Neuronal stem cell (in vitro differentiated cells): Measurements from ENCODE around the gene TRAK1.

Experiments
- DNase-seq: peaks from one replicate; pipeline ENCODE4 v3.0.0-alpha.2; 2013; ENCODE audit warnings: low spot score
- H2AFZ ChIP-seq: one replicate; pipeline ENCODE4 v1.6.1; 2013; ENCODE audit warnings: mild to moderate bottlenecking, low read length, inconsistent platforms
- H2AK5ac ChIP-seq: 2 replicates; pipeline ENCODE4 v1.6.1; 2013; ENCODE audit warnings: low read depth, mild to moderate bottlenecking, inconsistent platforms, low read length, moderate library complexity, mixed read lengths
- H2BK120ac ChIP-seq: 2 replicates; pipeline ENCODE4 v1.6.1; 2013; ENCODE audit warnings: low read depth, mild to moderate bottlenecking, inconsistent platforms, low read length, moderate library complexity, mixed read lengths
- H2BK12ac ChIP-seq: one replicate; pipeline ENCODE4 v1.6.1; 2013; ENCODE audit warnings: low read length, inconsistent platforms
- H2BK15ac ChIP-seq: 2 replicates; pipeline ENCODE4 v1.6.1; 2013; ENCODE audit warnings: mild to moderate bottlenecking, low read length, inconsistent platforms, mixed read lengths
- H2BK5ac ChIP-seq: one replicate; pipeline ENCODE4 v1.6.1; 2013; ENCODE audit warnings: inconsistent platforms, mild to moderate bottlenecking, low read length, moderate library complexity
- H3K14ac ChIP-seq: one replicate; pipeline ENCODE4 v1.6.1; 2013; ENCODE audit warnings: low read length, inconsistent platforms
- H3K18ac ChIP-seq: 2 replicates; pipeline ENCODE4 v1.6.1; 2013; ENCODE audit warnings: low read length, inconsistent platforms
- H3K23ac ChIP-seq: 2 replicates; pipeline ENCODE4 v1.6.1; 2013; ENCODE audit warnings: low read depth, mild to moderate bottlenecking, mixed read lengths, low read length, inconsistent platforms; ENCODE audit not compliant: poor library complexity
- H3K27ac ChIP-seq: replicated peaks from 3 replicates; pipeline ENCODE4 v1.5.1; 2013; ENCODE audit warnings: low read length, inconsistent platforms
- H3K27me3 ChIP-seq, 3 experiments: 2 replicates each; pipeline ENCODE4 v1.6.1; 2013; ENCODE audit warnings: low read length in 3 of 3, mild to moderate bottlenecking in 2 of 3, inconsistent platforms in 1 of 3, low read depth in 1 of 3, mixed read lengths in 1 of 3, moderate library complexity in 1 of 3; ENCODE audit not compliant: control insufficient read depth in 3 of 3, insufficient read depth in 3 of 3
- H3K36me3 ChIP-seq, 2 donors: replicated peaks in 1 of 2; 2 replicates each; pipeline ENCODE4 v1.6.1; 2013; ENCODE audit warnings: low read length in 2 of 2; ENCODE audit not compliant: control insufficient read depth in 2 of 2, insufficient read depth in 2 of 2
- H3K4ac ChIP-seq: 2 replicates; pipeline ENCODE4 v1.6.1; 2013; ENCODE audit warnings: inconsistent platforms, mild to moderate bottlenecking, low read length, moderate library complexity
- H3K4me1 ChIP-seq, 2 donors: 1 replicate in 1 of 2; 2 replicates in 1 of 2; pipeline ENCODE4 v1.6.1; 2013; ENCODE audit warnings: low read length in 2 of 2, low read depth in 1 of 2; ENCODE audit not compliant: control insufficient read depth in 2 of 2, insufficient read depth in 1 of 2
- H3K4me2 ChIP-seq: one replicate; pipeline ENCODE4 v1.6.1; 2013; ENCODE audit warnings: mild to moderate bottlenecking, low read length, inconsistent platforms; ENCODE audit not compliant: insufficient read depth, poor library complexity, severe bottlenecking
- H3K4me3 ChIP-seq, 2 donors: 2 replicates each; pipeline ENCODE4 v1.5.1; 2013; ENCODE audit warnings: low read length in 2 of 2, mild to moderate bottlenecking in 2 of 2, inconsistent platforms in 1 of 2, moderate library complexity in 1 of 2
- H3K79me1 ChIP-seq: one replicate; pipeline ENCODE4 v1.6.1; 2013; ENCODE audit warnings: low read depth, mild to moderate bottlenecking, inconsistent platforms, low read length, moderate library complexity
- H3K9ac ChIP-seq: one replicate; pipeline ENCODE4 v1.6.1; 2013; ENCODE audit warnings: mild to moderate bottlenecking, low read depth, low read length, inconsistent platforms; ENCODE audit not compliant: poor library complexity
- H3K9me3 ChIP-seq, 2 donors: replicated peaks in 1 of 2; 2 replicates each; pipeline versions ENCODE3 to v1.6.1; 2013; ENCODE audit warnings: low read length in 2 of 2, mild to moderate bottlenecking in 2 of 2, inconsistent platforms in 1 of 2, low read depth in 1 of 2, mixed read lengths in 1 of 2, moderate library complexity in 1 of 2; ENCODE audit not compliant: control insufficient read depth in 2 of 2, insufficient read depth in 1 of 2
- H4K8ac ChIP-seq: one replicate; pipeline ENCODE4 v1.6.1; 2013; ENCODE audit warnings: low read depth, mild to moderate bottlenecking, inconsistent platforms, low read length, moderate library complexity
- H4K91ac ChIP-seq: one replicate; pipeline ENCODE4 v1.6.1; 2013; ENCODE audit warnings: low read length, low read depth, mild to moderate bottlenecking, inconsistent platforms; ENCODE audit not compliant: poor library complexity
- WGBS, 2 donors: extraction: QIAGEN DNeasy Blood & Tissue Kit; methylation state at CpG; one replicate each; pipeline ENCODE4 v1.1.7; 2013; ENCODE audit warnings: missing lambda C conversion rate in 2 of 2, mixed read lengths in 1 of 2; ENCODE audit not compliant: insufficient read length in 2 of 2, insufficient replicate concordance in 1 of 2; ENCODE audit errors: extremely low coverage in 2 of 2; 5-methylcytosine and 5-hydroxymethylcytosine counted together

TRAK1 gene

DNA sequence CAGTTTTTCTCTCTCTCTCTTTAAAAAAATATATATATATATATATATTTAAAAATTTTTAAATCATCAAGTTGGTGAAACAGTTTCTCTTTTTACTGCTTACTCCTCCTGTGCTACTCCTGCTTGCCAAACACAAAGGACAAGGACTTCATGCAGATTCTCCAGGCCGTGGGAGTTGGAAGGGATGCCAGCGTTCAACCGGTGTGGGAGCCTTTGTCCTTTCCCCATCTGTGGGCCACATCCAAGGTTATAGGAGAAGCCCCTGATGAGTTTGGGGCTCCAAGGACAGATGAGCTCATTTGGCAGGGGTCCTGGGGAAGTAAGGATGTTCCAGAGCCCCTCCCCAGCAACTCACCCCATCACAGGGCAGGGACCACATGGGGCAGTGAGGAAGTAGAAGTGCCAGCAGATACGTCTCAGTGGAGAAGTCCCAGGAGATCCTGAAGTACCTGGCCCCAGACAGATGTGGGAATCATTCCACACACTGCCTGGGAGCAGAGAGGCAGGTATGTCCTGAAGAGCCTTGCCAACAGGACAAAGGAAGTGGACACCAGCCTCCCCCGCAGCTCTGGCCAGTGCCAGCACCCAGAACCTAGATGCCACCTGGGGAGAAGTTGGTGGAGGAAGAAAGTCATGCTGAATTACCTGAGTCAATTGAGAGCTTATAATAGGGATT lies 138.2 kb downstream of the TRAK1 start:
- H2BK120ac ChIP-seq, result no peak overlapping the region
- H3K23ac ChIP-seq, result no peak overlapping the region
- H2AFZ ChIP-seq, result no peak overlapping the region
- no peak overlapping the region for H3K14ac ChIP-seq
- H3K4me3 ChIP-seq, result no peak overlapping the region
- no peaks in the 10 kb centered on the region for H3K27me3 ChIP-seq
- H3K9me3 ChIP-seq, result no peaks in the 10 kb centered on the region
- DNase-seq, result no peak
- H2AK5ac ChIP-seq, result no peak overlapping the region
- no peak overlapping the region for H2BK15ac ChIP-seq
- H3K27ac ChIP-seq, result no peak overlapping the region
- H2BK5ac ChIP-seq, result no peak overlapping the region
- peaks cover 0 to 22% of the 10 kb centered on the region in 2 donors for H3K36me3 ChIP-seq
- H3K18ac ChIP-seq, result no peak overlapping the region
- H3K4me1 ChIP-seq, result peaks cover 0 to 5% of the 10 kb centered on the region in 2 donors
- no peaks in the 10 kb centered on the region for H3K79me1 ChIP-seq
- no peak overlapping the region for H3K4me2 ChIP-seq
- H4K91ac ChIP-seq, result no peak overlapping the region
- peak overlapping the region; percentile 87 for H2BK12ac ChIP-seq
- WGBS, 2 donors, result no CpG with 5 or more reads among the region's 5 CpGs
- H4K8ac ChIP-seq, result no peak overlapping the region
- H3K9ac ChIP-seq, result no peak overlapping the region
- no peak overlapping the region for H3K4ac ChIP-seq

DNA sequence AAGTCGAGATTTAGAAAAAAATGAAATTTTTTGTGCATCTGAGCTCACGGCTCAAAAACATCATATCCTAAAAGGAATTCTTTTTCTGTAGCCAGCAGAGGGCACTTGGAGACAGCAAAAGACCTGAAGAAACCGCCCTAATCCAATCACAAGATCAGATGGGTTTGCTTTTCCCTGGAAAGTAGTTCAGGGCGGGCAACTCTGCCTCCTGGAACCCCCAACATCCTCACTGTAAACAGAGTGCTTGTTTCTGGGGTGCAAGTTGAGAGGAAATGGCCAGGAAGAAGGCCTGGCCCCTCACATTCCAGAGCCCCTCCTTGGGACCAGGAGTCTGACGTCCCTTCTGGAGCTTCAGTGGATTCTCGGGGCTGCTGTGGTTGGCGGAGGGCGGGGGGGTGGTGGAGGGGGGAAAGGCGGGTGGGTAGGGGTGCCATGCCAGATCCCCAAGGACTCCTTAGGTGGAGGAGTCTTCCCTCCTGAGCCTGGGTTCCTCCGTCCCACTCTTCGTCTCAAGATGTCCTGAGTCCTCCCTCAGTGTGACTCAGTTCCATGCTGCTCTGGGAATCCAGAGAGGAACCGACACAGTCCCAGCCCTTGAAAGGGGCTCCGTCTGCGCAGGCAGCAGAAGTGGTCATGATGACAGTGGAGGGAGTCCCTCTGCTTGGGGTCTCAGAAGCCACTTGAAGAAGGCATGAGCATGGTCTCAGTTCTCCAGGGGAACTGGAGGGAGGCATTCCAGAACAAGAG lies 139.0 kb downstream of the TRAK1 start:
- Histone ChIP-seq H3K14ac (no peak overlapping the region), H3K79me1 (no peaks in the 10 kb centered on the region), H2BK120ac (no peak overlapping the region), H3K9ac (no peak overlapping the region), H3K4me2 (no peak overlapping the region), H2BK15ac (no peak overlapping the region), H3K9me3 (no peaks in the 10 kb centered on the region), H3K36me3 (peaks cover 0 to 15% of the 10 kb centered on the region in 2 donors), H3K4ac (no peak overlapping the region), H2AFZ (peak overlapping the region; percentile 63), H3K18ac (peak overlapping the region; percentile 55), H2AK5ac (no peak overlapping the region), H3K4me1 (peaks cover 0 to 5% of the 10 kb centered on the region in 2 donors), H3K27me3 (no peaks in the 10 kb centered on the region), H3K4me3 (no peak overlapping the region), H4K91ac (no peak overlapping the region), H2BK12ac (no peak overlapping the region), H2BK5ac (no peak overlapping the region), H3K23ac (no peak overlapping the region), H3K27ac (no peak overlapping the region), H4K8ac (no peak overlapping the region)
- DNase-seq, result peak; percentile 50
- no CpG with 5 or more reads among the region's 14 CpGs for WGBS, 2 donors

DNA sequence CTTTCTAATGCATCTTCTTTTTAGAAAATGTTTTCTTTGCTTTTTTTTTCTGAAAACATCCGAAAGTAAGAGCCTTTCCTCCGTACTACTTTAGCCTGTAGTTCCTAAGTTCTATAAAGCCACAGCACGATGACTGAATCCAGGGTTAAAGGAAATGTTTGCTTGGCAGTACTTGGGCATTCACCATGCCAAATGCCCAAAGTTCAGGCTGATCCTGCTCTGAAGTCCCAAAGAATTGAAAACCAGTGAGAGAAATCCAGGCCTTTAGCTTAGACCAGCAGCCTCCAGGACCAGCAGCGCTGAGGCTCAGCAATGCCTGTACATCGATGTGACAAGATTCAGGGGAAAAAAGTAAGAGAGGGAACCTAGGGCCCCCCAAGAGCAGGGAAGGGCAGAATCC lies 139.7 kb downstream of the TRAK1 start:
- WGBS, 2 donors, result no CpG with 5 or more reads among the region's 5 CpGs
- Histone ChIP-seq H3K23ac (no peak overlapping the region), H2AFZ (no peak overlapping the region), H2BK12ac (no peak overlapping the region), H3K9me3 (no peaks in the 10 kb centered on the region), H4K8ac (no peak overlapping the region), H2BK15ac (no peak overlapping the region), H3K4me3 (no peak overlapping the region), H3K27me3 (no peaks in the 10 kb centered on the region), H3K79me1 (no peaks in the 10 kb centered on the region), H2BK120ac (no peak overlapping the region), H3K4ac (no peak overlapping the region), H3K4me2 (no peak overlapping the region), H3K4me1 (peaks cover 0 to 5% of the 10 kb centered on the region in 2 donors), H3K27ac (no peak overlapping the region), H3K9ac (no peak overlapping the region), H3K14ac (no peak overlapping the region), H2BK5ac (no peak overlapping the region), H2AK5ac (no peak overlapping the region), H3K18ac (peak overlapping the region; percentile 18), H4K91ac (no peak overlapping the region), H3K36me3 (peaks cover 0 to 8% of the 10 kb centered on the region in 2 donors)
- DNase-seq, result no peak

DNA sequence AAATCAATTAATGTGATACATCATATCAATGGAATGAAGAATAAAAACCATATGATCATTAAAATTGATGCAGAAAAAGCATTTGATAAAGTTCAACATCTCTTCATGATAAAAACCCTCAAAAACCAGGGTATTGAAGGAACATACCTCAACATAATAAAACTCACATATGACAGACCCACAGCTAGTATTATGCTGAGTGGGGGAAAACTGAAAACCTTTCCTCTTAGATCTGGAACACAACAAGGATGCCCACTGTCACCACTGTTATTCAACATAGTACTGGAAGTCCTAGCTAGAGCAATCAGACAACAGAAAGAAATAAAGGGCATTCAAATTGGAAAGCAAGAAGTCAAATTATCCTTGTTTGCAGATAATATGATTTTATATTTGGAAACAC lies 144.4 kb downstream of the TRAK1 start:
- Histone ChIP-seq H2AK5ac (no peak overlapping the region), H2BK12ac (no peak overlapping the region), H3K4me2 (no peak overlapping the region), H2AFZ (no peak overlapping the region), H3K14ac (no peak overlapping the region), H3K79me1 (no peaks in the 10 kb centered on the region), H2BK15ac (no peak overlapping the region), H3K4me3 (no peak overlapping the region), H3K36me3 (no peaks in the 10 kb centered on the region), H3K9me3 (peaks cover 2 to 7% of the 10 kb centered on the region in 2 donors), H3K23ac (no peak overlapping the region), H4K8ac (no peak overlapping the region), H3K4ac (no peak overlapping the region), H2BK120ac (no peak overlapping the region), H3K27ac (no peak overlapping the region), H2BK5ac (no peak overlapping the region), H3K18ac (no peak overlapping the region), H4K91ac (no peak overlapping the region), H3K4me1 (peaks cover 0 to 3% of the 10 kb centered on the region in 2 donors), H3K27me3 (no peaks in the 10 kb centered on the region), H3K9ac (no peak overlapping the region)
- DNase-seq, result no peak
